GM12873 (cell line): ENCODE measurements around the gene GPR151.

Experiments
- CTCF ChIP-seq: IDR thresholded peaks from 2 replicates; pipeline ENCODE4 v1.5.1; 2012; ENCODE audit warnings: low read depth, mild to moderate bottlenecking, moderate library complexity, low read length, control low read depth; ENCODE audit not compliant: insufficient read depth; ENCODE audit errors: missing control alignments

GPR151 gene

GRCh38 chr5:146474065-146474464, 41.9 kb downstream of the GPR151 start:
- TF ChIP-seq CTCF: no peak

GRCh38 chr5:146467760-146468159, 48.2 kb downstream of the GPR151 start:
- TF ChIP-seq CTCF: no peak

- peak; percentile 20 for TF ChIP-seq CTCF
Measured at GRCh38 chr5:146466521-146467349, 49.3 kb downstream of the GPR151 start.

- no peak for TF ChIP-seq CTCF
Measured at GRCh38 chr5:146463446-146463845, 52.5 kb downstream of the GPR151 start.
